Neural cell (in vitro differentiated cells): ENCODE data around the gene CDK6.

Experiments
- CTCF ChIP-seq: fragments of 450-650 bp; IDR thresholded peaks from 2 replicates; pipeline ENCODE4 v1.5.1; 2014; ENCODE audit warnings: antibody characterized with exemption, mild to moderate bottlenecking, moderate library complexity; ENCODE audit not compliant: poor library complexity, severe bottlenecking
- MXI1 ChIP-seq: fragments of 450-650 bp; conservative IDR thresholded peaks from 2 replicates; pipeline ENCODE4 v1.6.1; 2014; ENCODE audit warnings: antibody characterized with exemption, mild to moderate bottlenecking; ENCODE audit not compliant: poor library complexity, severe bottlenecking

- TF ChIP-seq CTCF, result no peak
- TF ChIP-seq MXI1, result no peak
Measured at GRCh38 chr7:92832534-92833023, 3.8 kb downstream of the CDK6 start.
